Kidney epithelial cell (primary cell): Measurements from ENCODE around the gene PCYT1A. TPM values are rescaled to one million over a fixed set of nuclear protein-coding genes. Genes with fewer than 3 reads are reported as not detected.

Experiments used
- DNase-seq: peaks from one replicate; pipeline ENCODE4 v3.0.0-alpha.2; 2010; ENCODE audit warnings: low read depth
- H3K27me3 ChIP-seq: 2 replicates; pipeline ENCODE4 v1.6.0; 2011; ENCODE audit warnings: low read length; ENCODE audit not compliant: control insufficient read depth, insufficient read depth
- H3K36me3 ChIP-seq: 2 replicates; pipeline ENCODE4 v1.5.1; 2011; ENCODE audit warnings: low read length; ENCODE audit not compliant: control insufficient read depth, insufficient read depth
- H3K4me3 ChIP-seq: 2 replicates; pipeline ENCODE4 v1.5.1; 2011; ENCODE audit warnings: low read depth, mild to moderate bottlenecking, control low read depth, low read length
- CTCF ChIP-seq: IDR thresholded peaks from 2 replicates; pipeline ENCODE4 v1.5.1; 2011; ENCODE audit warnings: mild to moderate bottlenecking, moderate library complexity, low read length, control low read depth, inconsistent platforms; ENCODE audit not compliant: insufficient read depth, poor library complexity, severe bottlenecking
- total RNA-seq: library from RNA; depleted of rRNA; stranded (reverse); fragments of >200 nt; gene quantifications from 2 replicates; pipeline ENCODE4 v1.2.3, GENCODE V29; 2015

The PCYT1A gene
- total RNA-seq, 1 donor from 2014 or later: 62.7 TPM

GRCh38 chr3:196193736-196194541 is 93.6 kb downstream of the PCYT1A start:
- H3K27me3 ChIP-seq: no peaks in the 10 kb centered on the region
- TF ChIP-seq CTCF: no peak

GRCh38 chr3:196193133-196193735 is 94.3 kb downstream of the PCYT1A start:
- Histone ChIP-seq H3K36me3 (no peaks in the 10 kb centered on the region), H3K27me3 (no peaks in the 10 kb centered on the region), H3K4me3 (no peak overlapping the region)
- no peak for DNase-seq
- no peak for TF ChIP-seq CTCF

More at GRCh38 chr3:196193736-196194541, 93.6 kb downstream of the PCYT1A start:
- Histone ChIP-seq H3K36me3 (no peaks in the 10 kb centered on the region), H3K4me3 (no peak overlapping the region)
- no peak for DNase-seq

- DNase-seq: no peak
- no peak overlapping the region for H3K4me3 ChIP-seq
- H3K36me3 ChIP-seq: no peaks in the 10 kb centered on the region
- no peaks in the 10 kb centered on the region for H3K27me3 ChIP-seq
- TF ChIP-seq CTCF: no peak
Observed at GRCh38 chr3:196192524-196193051, 94.9 kb downstream of the PCYT1A start.

- no peak overlapping the region for H3K4me3 ChIP-seq
- TF ChIP-seq CTCF: no peak
- no peaks in the 10 kb centered on the region for H3K36me3 ChIP-seq
- H3K27me3 ChIP-seq: no peaks in the 10 kb centered on the region
- DNase-seq: no peak
Observed at GRCh38 chr3:196192036-196192523, 95.4 kb downstream of the PCYT1A start.

GRCh38 chr3:196189566-196190347 is 97.8 kb downstream of the PCYT1A start:
- no peak overlapping the region for H3K4me3 ChIP-seq
- no peaks in the 10 kb centered on the region for H3K36me3 ChIP-seq
- no peak for DNase-seq
- TF ChIP-seq CTCF: no peak
- H3K27me3 ChIP-seq: no peaks in the 10 kb centered on the region
